HUES64 (cell line): ENCODE results near the gene GSTA1. TPM values are rescaled to one million over a fixed set of nuclear protein-coding genes. Genes with fewer than 3 reads are reported as not detected.
"Not testable (repeated sequence)": the region's sequence is repeated elsewhere in the genome, so short reads cannot be mapped to it uniquely, and the experiment has no call there.

ENCODE experiments used
- H3K27ac ChIP-seq: 2 replicates; pipeline ENCODE4 v1.7.0; 2013; ENCODE audit warnings: low read depth, low read length, inconsistent platforms
- H3K27me3 ChIP-seq: 2 replicates; pipeline ENCODE4 v1.6.1; 2013; ENCODE audit warnings: mild to moderate bottlenecking, low read length; ENCODE audit not compliant: insufficient read depth
- H3K36me3 ChIP-seq: 2 replicates; pipeline ENCODE4 v1.6.1; 2013; ENCODE audit warnings: mild to moderate bottlenecking, low read length; ENCODE audit not compliant: insufficient read depth
- H3K4me1 ChIP-seq: 2 replicates; pipeline ENCODE4 v1.6.1; 2013; ENCODE audit warnings: mild to moderate bottlenecking, low read length, moderate library complexity; ENCODE audit not compliant: insufficient read depth
- H3K4me3 ChIP-seq: 2 replicates; pipeline ENCODE4 v1.5.1; 2013; ENCODE audit warnings: mild to moderate bottlenecking, low read length, moderate library complexity
- H3K9ac ChIP-seq: 2 replicates; pipeline ENCODE4 v1.6.1; 2013; ENCODE audit warnings: mild to moderate bottlenecking, low read depth, low read length
- H3K9me3 ChIP-seq: 2 replicates; pipeline ENCODE4 v1.6.1; 2013; ENCODE audit warnings: low read depth, low read length; ENCODE audit not compliant: insufficient read depth
- WGBS: fragments of 150-250, 120-280 bp; methylation state at CpG from one replicate; pipeline ENCODE4 v1.1.7; 2013; ENCODE audit warnings: missing lambda C conversion rate; 5-methylcytosine and 5-hydroxymethylcytosine counted together
- polyA plus RNA-seq, 2 experiments: library from polyadenylated mRNA; stranded (reverse); fragments of 50-300 nt; gene quantifications; one replicate each; pipeline ENCODE4 v1.2.3, GENCODE V29; 2013

The GSTA1 gene
- polyA plus RNA-seq (2013, experiment 1 of 2), result 0.95 TPM
- 0.51 TPM for polyA plus RNA-seq (2013, experiment 2 of 2)

DNA sequence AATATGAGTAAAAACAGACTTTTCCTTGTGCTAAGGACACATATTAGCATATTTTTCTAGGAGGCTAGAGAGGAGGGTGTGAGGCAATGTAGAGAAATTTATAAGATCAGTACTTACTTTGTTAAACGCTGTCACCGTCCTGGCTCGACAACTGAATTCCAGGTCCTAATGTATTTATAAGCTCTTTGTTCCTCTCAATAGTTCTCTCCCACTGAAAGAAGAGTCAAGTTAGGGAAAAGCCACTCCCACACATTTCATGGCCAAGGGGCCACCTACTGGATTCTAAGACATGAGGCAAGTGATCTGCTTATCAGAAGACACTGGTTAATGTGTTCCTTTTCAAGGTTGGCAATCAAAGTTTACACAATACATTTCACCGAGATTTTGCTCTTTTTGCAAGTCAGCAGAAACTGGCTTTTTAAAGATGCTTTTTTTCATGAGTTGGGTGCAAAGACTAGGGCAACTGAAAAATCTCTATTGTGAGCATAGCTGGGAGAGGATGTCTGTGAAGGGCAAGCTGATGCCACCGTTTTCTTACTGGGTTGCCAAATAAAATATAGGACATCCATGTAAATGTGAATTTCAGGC lies at the start of gene GSTA1:
GSTA1 (minus strand) TSS at position 149 of the 588 bp plus-strand sequence. CDS start 4,549 bp downstream, outside the sequence.
- not testable (repeated sequence) for H3K36me3 ChIP-seq, H3K4me3 ChIP-seq, H3K4me1 ChIP-seq, H3K27ac ChIP-seq, H3K9me3 ChIP-seq, H3K27me3 ChIP-seq, H3K9ac ChIP-seq
- 57% methylated on average over 4 of the region's 5 CpGs for WGBS

DNA sequence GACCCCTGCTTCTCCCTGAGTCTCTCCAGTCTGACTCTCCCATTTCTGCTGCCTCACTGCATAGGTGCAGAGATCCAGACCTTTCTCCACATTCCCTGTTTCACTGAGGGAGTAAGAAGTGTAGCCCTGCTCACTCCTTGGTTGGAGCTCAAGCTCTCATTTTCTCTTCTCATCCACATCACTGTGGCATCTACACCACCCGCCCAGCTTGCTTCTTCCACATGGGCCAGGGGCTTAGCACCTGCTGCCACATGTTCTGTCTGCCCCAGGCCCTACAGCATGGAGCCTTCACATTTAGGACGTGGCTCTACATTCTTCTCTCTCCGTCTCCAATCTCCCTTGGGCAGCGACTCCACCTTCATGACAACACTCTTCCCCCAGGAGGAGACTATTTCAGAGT lies 45.5 kb upstream of the GSTA1 start:
- Histone ChIP-seq H3K9ac (no peak overlapping the region), H3K27ac (no peak overlapping the region), H3K27me3 (no peaks in the 10 kb centered on the region), H3K36me3 (no peaks in the 10 kb centered on the region), H3K4me1 (no peaks in the 10 kb centered on the region), H3K4me3 (no peak overlapping the region), H3K9me3 (peaks cover 8% of the 10 kb centered on the region; the same call in 1 of the 2 replicates)
- 89% methylated on average over 4 of the region's 4 CpGs for WGBS

DNA sequence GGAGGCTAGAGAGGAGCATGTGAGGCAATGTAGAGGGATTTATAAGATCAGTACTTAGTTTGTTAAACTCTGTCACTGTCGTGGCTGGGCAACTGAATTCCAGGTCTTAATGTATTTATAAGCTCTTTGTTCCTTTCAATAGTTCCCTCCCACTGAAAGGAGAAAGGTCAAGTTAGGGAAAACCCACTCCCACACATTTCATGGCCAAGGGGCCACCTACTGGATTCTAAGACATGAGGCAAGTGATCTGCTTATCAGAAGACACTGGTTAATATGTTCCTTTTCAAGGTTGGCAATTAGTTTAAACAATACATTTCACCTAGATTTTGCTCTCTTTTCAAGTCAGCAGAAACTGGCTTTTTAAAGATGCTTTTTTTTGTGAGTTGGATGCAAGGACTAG lies 42.4 kb upstream of the GSTA1 start:
- no peaks in the 10 kb centered on the region for H3K27me3 ChIP-seq
- no peak overlapping the region for H3K4me3 ChIP-seq
- WGBS, result 83% methylated on average over 1 of the region's 1 CpG
- no peaks in the 10 kb centered on the region for H3K4me1 ChIP-seq
- peaks cover 8% of the 10 kb centered on the region; the same call in 1 of the 2 replicates for H3K9me3 ChIP-seq
- no peaks in the 10 kb centered on the region for H3K36me3 ChIP-seq
- H3K9ac ChIP-seq, result no peak overlapping the region
- H3K27ac ChIP-seq, result no peak overlapping the region

DNA sequence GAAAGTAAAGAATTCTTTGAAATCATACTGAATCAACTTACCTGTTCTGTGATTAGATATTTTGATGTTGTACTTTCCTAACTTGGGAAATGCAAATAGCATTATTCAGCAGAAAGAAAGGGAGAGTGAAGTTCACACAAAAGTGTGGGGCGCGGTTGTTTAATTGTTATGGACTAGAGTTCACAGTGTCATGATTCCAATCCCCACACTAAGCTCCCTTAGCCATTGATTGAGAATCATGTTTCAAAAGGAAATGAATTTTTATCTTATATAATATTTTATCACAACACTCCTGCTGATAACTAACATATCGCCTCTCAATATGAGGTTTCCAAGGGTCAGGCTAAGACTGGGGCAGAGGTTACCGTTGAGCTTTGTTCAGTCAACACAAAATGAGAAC lies 40.0 kb upstream of the GSTA1 start:
- Histone ChIP-seq H3K27me3 (no peaks in the 10 kb centered on the region), H3K9me3 (peaks cover 4% of the 10 kb centered on the region; the same call in 1 of the 2 replicates), H3K9ac (no peak overlapping the region), H3K36me3 (no peaks in the 10 kb centered on the region), H3K4me3 (no peak overlapping the region), H3K4me1 (no peaks in the 10 kb centered on the region), H3K27ac (no peak overlapping the region)
- whole genome bisulfite sequencing, result 98% methylated on average over 2 of the region's 4 CpGs

DNA sequence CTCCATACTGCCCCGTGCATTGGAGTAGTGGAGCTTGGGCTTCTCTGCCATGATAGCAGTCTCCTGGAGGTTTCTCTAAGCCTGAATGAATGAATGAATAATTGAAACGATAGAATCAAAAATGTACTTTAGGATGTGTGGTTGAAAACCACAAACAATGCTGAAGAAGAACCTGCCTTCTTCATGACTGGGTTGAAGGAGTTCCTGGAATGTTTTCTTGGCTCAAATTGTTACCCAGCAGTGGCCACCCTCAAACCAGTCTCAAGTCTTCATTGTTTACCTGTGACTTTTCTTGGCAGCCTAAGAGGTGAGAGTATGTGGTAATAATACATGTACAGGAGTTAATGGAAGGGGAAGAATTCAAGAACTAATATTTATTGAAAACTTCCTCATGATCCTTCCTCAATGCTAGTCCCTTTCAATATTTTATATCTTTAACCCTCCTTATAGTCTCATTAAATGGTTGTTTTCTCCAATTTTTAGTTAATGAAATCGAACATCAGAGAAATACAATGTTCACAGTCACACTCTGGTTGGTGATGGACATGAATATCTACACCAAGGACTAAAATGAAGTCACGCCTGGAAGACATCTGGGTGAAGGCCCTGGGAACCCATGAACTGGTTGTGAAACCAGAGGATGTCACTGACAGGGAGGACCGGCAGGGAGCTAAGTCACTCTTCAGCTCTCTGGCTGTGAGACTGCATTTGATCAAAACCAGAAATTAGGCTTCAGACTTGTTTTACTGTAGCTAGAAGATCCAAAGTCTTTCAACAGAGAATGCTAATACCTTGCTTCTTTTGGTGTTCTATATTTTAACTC lies 37.4 kb upstream of the GSTA1 start, which contains the start of gene GSTA5:
GSTA5 (minus strand) TSS at position 51 of the 823 bp plus-strand sequence.
- Histone ChIP-seq H3K27ac (no peak within 1 kb of the TSS), H3K9ac (no peak within 1 kb of the TSS), H3K4me1 (no peaks in the 10 kb centered on the region), H3K4me3 (no peak within 1 kb of the TSS), H3K9me3 (no peaks in the 10 kb centered on the region), H3K36me3 (no peaks in the 10 kb centered on the region), H3K27me3 (no peaks in the 10 kb centered on the region)
- WGBS, result 92% methylated on average over 5 of the region's 5 CpGs

DNA sequence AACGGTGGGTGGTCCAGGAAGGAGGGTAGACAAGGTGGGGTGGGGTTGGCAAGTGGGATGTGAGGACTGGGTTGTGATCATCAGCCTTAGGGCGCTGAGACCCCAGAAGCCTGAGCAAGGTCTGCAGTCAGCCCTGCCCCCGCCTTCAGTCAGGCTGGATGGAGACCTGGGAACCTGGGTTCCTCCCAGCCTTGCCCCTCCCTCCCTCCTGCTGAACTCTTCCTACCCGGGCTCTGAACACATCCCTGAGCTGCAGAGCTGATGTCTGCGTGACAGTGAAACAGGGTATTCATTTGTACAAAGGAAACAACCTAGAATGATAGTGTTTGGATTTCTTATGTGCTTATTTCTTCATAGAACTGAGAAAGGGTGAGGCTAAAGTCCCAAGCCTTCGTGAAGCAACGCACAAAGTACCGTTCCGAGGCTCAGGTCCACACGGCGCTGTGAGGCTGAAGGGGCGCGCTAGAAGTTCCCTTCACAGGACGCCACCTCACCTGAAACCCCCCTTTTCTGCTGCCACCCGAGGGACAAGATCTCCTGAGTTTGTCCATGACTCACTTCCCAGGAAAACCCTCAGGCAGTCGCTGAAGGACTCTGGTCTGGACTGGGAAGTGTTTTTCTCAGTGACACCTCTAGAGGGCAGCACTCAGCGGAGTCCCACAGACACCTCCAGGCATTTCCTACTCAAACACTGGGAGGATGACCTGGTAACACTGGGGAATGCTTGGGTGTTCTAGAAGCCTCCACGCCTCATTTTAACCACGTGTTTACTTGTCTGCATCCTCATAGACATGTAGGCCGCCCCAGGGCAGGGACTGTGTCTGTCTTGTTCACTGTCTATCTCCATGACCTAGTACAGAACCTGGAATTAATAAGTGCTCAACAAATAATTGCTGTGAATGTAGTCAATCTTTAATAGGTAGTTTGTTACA lies 35.8 kb upstream of the GSTA1 start:
- Histone ChIP-seq H3K27ac (no peak overlapping the region), H3K4me3 (no peak overlapping the region), H3K36me3 (no peaks in the 10 kb centered on the region), H3K4me1 (no peaks in the 10 kb centered on the region), H3K27me3 (no peaks in the 10 kb centered on the region), H3K9ac (no peak overlapping the region), H3K9me3 (no peaks in the 10 kb centered on the region)
- 70% methylated on average over 20 of the region's 20 CpGs for WGBS

DNA sequence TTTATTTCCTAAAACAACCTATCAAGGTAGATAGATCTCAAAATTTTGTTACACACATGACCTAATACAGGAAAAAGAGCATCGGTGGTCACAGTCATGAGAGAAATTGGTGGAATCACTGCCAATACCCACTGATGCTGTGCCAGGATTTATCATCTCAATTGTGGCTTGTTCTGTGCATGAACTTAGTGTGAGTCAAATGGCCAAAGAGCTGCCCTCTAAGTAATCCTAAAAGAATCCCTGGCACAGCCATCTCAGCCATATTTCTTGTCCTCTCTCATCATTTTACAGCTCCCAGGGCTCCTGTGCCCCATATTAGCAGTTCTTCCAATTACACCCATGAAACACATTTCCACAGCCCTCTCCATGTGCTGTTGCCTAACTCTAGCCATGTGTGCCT lies 30.9 kb upstream of the GSTA1 start:
- H3K4me3 ChIP-seq, result no peak overlapping the region
- H3K9ac ChIP-seq, result no peak overlapping the region
- H3K27ac ChIP-seq, result no peak overlapping the region
- 72% methylated on average over 1 of the region's 1 CpG for WGBS
- no peaks in the 10 kb centered on the region for H3K27me3 ChIP-seq
- no peaks in the 10 kb centered on the region for H3K36me3 ChIP-seq
- peaks cover 4% of the 10 kb centered on the region; the same call in 1 of the 2 replicates for H3K9me3 ChIP-seq
- no peaks in the 10 kb centered on the region for H3K4me1 ChIP-seq

DNA sequence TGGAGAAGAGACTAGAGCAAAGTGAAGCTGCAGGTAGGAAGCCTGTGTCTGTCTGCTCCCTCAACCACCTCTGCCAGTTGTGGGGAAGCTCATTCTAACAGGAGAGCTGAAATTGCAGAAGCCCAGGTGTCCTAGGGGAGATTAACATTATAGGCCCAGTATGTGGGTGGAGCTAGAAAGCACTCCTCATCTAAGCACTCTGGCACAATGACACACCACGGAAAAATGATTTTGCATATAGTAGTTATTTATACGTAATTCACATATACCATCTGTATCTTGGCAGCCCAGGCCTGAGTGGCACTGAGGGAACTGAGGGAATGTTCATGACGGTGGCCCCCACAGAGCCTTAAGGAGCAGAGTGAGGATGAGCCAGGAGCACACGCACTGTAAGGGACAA lies 27.3 kb upstream of the GSTA1 start:
- not testable (repeated sequence) for H3K9me3 ChIP-seq, H3K27ac ChIP-seq, H3K27me3 ChIP-seq, H3K9ac ChIP-seq, H3K4me3 ChIP-seq, H3K4me1 ChIP-seq, H3K36me3 ChIP-seq
- WGBS, result no CpG with 5 or more reads among the region's 4 CpGs

DNA sequence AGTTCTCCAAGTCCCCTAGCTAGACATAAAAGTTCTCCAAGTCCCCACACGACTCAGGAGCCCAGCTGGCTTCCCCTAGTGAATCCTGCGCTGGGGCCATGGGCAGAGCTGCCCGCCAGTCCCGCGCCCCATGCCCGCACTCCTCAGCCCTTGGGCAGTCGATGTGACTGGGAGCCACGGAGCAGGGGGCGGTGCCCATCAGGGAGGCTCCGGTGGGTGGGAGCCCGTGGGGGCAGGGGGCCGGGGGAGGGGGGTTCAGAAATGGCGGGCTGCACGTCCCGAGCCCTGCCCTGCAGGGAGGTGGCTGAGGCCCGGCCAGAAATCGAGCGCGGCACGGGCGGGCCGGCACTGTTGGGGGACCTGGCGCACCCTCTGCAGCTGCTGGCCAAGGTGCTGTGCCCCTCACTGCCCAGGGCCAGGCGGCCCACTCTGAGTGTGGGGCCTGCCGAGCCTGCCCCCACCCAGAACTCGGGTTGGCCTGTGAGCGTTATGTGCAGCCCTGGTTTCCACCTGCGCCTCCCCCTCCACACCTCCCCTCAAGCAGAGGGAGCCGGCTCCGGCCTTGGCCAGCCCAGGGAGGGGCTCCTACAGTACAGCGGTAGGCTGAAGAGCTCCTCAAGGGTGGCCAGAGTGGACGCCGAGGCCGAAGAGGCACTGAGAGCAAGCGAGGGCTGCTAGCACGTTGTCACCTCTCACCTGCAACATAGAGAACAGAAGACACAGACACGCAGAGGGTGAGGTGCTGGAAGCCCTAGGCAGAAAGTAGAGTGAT lies 25.6 kb upstream of the GSTA1 start:
- Histone ChIP-seq H3K27ac (no peak overlapping the region), H3K36me3 (no peaks in the 10 kb centered on the region), H3K9ac (no peak overlapping the region), H3K4me3 (no peak overlapping the region), H3K9me3 (peaks cover 9% of the 10 kb centered on the region; the same call in 1 of the 2 replicates), H3K4me1 (no peaks in the 10 kb centered on the region), H3K27me3 (no peaks in the 10 kb centered on the region)
- 91% methylated on average over 37 of the region's 37 CpGs for WGBS

DNA sequence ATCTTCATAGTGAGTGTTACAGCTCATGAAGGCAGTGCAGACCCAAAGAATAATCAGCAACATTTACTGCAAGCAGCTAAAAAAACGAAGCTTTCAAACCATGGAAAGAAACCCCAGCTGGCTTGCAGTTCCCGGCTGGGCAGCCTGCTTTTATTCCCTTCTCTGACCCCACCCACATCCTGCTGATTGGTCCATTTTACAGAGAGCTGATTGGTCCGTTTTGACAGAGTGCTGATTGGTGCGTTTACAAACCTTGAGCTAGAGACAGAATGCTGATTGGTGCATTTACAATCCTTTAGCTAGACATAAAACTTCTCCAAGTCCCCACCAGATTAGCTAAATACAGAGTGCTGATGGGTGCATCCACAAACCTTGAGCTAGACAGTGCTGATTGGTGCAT lies 25.0 kb upstream of the GSTA1 start:
- H3K4me1 ChIP-seq, H3K27ac ChIP-seq: not testable (repeated sequence)
- 91% methylated on average over 4 of the region's 4 CpGs for WGBS

More for the DNA sequence above, 25.0 kb upstream of the GSTA1 start:
- H3K36me3 ChIP-seq, H3K4me3 ChIP-seq, H3K9me3 ChIP-seq, H3K9ac ChIP-seq, H3K27me3 ChIP-seq: not testable (repeated sequence)
